SK-N-SH (cell line): Measurements from ENCODE around the gene CCDC50. TPM values are rescaled to one million over a fixed set of nuclear protein-coding genes. Genes with fewer than 3 reads are reported as not detected.

Experiments used
- CTCF ChIA-PET: fragments of 300-600, 350-600 bp; formaldehyde crosslinking; extraction: SDS; loops from one replicate; lab custom pipeline; 2021; lab: Yijun Ruan, JAX
- POLR2A ChIA-PET: fragments of 350-600 bp; sonication (Branson Sonifier 250); formaldehyde crosslinking; extraction: SDS; loops from one replicate; lab custom pipeline; 2020; ENCODE audit warnings: antibody characterized with exemption, inconsistent platforms; lab: Yijun Ruan, JAX
- DNase-seq: peaks from one replicate; pipeline ENCODE4 v3.0.0; 2012
- H2AFZ ChIP-seq: fragments of 200-600 bp; sonication (generic); 2 replicates; pipeline ENCODE4 v1.8.1; 2016; ENCODE audit warnings: antibody characterized with exemption, mild to moderate bottlenecking, low read depth
- H3F3A ChIP-seq: fragments of 200-600 bp; sonication (generic); replicated peaks from 2 replicates; pipeline ENCODE3; 2016; ENCODE audit warnings: antibody characterized with exemption, mild to moderate bottlenecking; ENCODE audit not compliant: insufficient read depth
- H3K27ac ChIP-seq, 2 experiments: fragments of 200-500 bp in 1 of 2; fragments of 200-600 bp in 1 of 2; sonication (Bioruptor generic) in 1 of 2; sonication (generic), shearing (Covaris generic) in 1 of 2; 2 replicates each; pipeline versions ENCODE4 v1.5.1 to v1.6.1; 2014 to 2016; ENCODE audit warnings: low read depth in 2 of 2, inconsistent platforms in 1 of 2, low read length in 1 of 2, mild to moderate bottlenecking in 1 of 2, mixed read lengths in 1 of 2
- H3K27me3 ChIP-seq: fragments of 200-600 bp; sonication (generic), shearing (Covaris generic); 2 replicates; pipeline ENCODE4 v1.6.1; 2016; ENCODE audit warnings: mixed run types; ENCODE audit not compliant: insufficient read depth
- H3K36me3 ChIP-seq, 2 experiments: fragments of 200-500 bp in 1 of 2; fragments of 200-600 bp in 1 of 2; sonication (Bioruptor generic) in 1 of 2; sonication (generic) in 1 of 2; replicated peaks in 1 of 2; 2 replicates each; pipeline versions ENCODE3 to v1.5.1; 2014 to 2016; ENCODE audit warnings: low read length in 1 of 2, mild to moderate bottlenecking in 1 of 2; ENCODE audit not compliant: insufficient read depth in 2 of 2, control insufficient read depth in 1 of 2
- H3K4me1 ChIP-seq, 2 experiments: fragments of 200-500 bp in 1 of 2; fragments of 200-600 bp in 1 of 2; sonication (Bioruptor generic) in 1 of 2; sonication (generic), shearing (Covaris generic) in 1 of 2; 2 replicates each; pipeline versions ENCODE4 v1.5.1 to v1.6.1; 2014 to 2016; ENCODE audit warnings: low read depth in 1 of 2, low read length in 1 of 2, mixed run types in 1 of 2; ENCODE audit not compliant: insufficient read depth in 2 of 2, control insufficient read depth in 1 of 2
- H3K4me2 ChIP-seq: fragments of 200-600 bp; sonication (generic), shearing (Covaris generic); 2 replicates; pipeline ENCODE4 v1.6.1; 2017; ENCODE audit warnings: mixed run types
- H3K4me3 ChIP-seq, 2 experiments: fragments of 200-500 bp in 1 of 2; fragments of 200-600 bp in 1 of 2; sonication (Bioruptor generic) in 1 of 2; sonication (generic), shearing (Covaris generic) in 1 of 2; 2 replicates each; pipeline versions ENCODE4 v1.5.1 to v1.8.1; 2014 to 2016; ENCODE audit warnings: low read depth in 2 of 2, inconsistent platforms in 1 of 2, low read length in 1 of 2, mild to moderate bottlenecking in 1 of 2, mixed read lengths in 1 of 2, moderate library complexity in 1 of 2
- H3K79me2 ChIP-seq: fragments of 200-600 bp; sonication (generic); 2 replicates; pipeline ENCODE4 v1.8.1; 2017; ENCODE audit warnings: mild to moderate bottlenecking; ENCODE audit not compliant: insufficient read depth
- H3K9ac ChIP-seq: fragments of 200-600 bp; sonication (generic); 2 replicates; pipeline ENCODE4 v1.6.1; 2017; ENCODE audit warnings: mixed run types
- H3K9me2 ChIP-seq: fragments of 200-600 bp; sonication (generic); 2 replicates; pipeline ENCODE4 v1.6.1; 2017; ENCODE audit warnings: mixed run types
- H3K9me3 ChIP-seq: fragments of 200-600 bp; sonication (generic); 2 replicates; pipeline ENCODE4 v1.6.1; 2017; ENCODE audit warnings: mixed run types, mild to moderate bottlenecking, moderate library complexity
- H4K20me1 ChIP-seq: fragments of 200-600 bp; sonication (generic); 2 replicates; pipeline ENCODE4 v1.6.1; 2017; ENCODE audit warnings: mild to moderate bottlenecking, mixed run types; ENCODE audit not compliant: insufficient read depth
- CHD2 ChIP-seq: fragments of 150-350 bp; IDR thresholded peaks from 2 replicates; pipeline ENCODE4 v1.6.1; 2018; ENCODE audit warnings: low read length; ENCODE audit not compliant: partially characterized antibody
- EP300 ChIP-seq, 2 experiments: IDR thresholded peaks; 2 replicates each; pipeline versions ENCODE4 v1.4.0 to v1.6.1; 2012; ENCODE audit warnings: borderline replicate concordance in 1 of 2, low read depth in 1 of 2, low read length in 1 of 2
- EZH2phosphoT487 ChIP-seq: fragments of 200-600 bp; sonication (generic); IDR thresholded peaks from 2 replicates; pipeline ENCODE4 v1.6.1; 2017; ENCODE audit warnings: low read depth, mixed run types, mild to moderate bottlenecking, antibody characterized with exemption, moderate library complexity, borderline replicate concordance
- FOSL2 ChIP-seq: IDR thresholded peaks from 2 replicates; pipeline ENCODE4 v1.4.0; 2012; ENCODE audit warnings: low read depth, mild to moderate bottlenecking, moderate library complexity, borderline replicate concordance
- GABPA ChIP-seq: IDR thresholded peaks from 2 replicates; pipeline ENCODE4 v1.4.0; 2012; ENCODE audit warnings: low read depth, mild to moderate bottlenecking
- JUND ChIP-seq: IDR thresholded peaks from 2 replicates; pipeline ENCODE4 v1.4.0; 2012
- MEF2A ChIP-seq: IDR thresholded peaks from 2 replicates; pipeline ENCODE4 v1.4.0; 2012; ENCODE audit warnings: low read depth, borderline replicate concordance
- MXI1 ChIP-seq: IDR thresholded peaks from 2 replicates; pipeline ENCODE4 v1.6.1; 2012; ENCODE audit warnings: mild to moderate bottlenecking, low read depth, low read length, improper control_type of control experiment
- NFIC ChIP-seq: IDR thresholded peaks from 2 replicates; pipeline ENCODE4 v1.4.0; 2012; ENCODE audit warnings: borderline replicate concordance
- PBX3 ChIP-seq: IDR thresholded peaks from 2 replicates; pipeline ENCODE4; 2012
- POLR2AphosphoS5 ChIP-seq: IDR thresholded peaks from 2 replicates; pipeline ENCODE4 v1.6.1; 2012; ENCODE audit warnings: low read depth, low read length
- RAD21 ChIP-seq: IDR thresholded peaks from 2 replicates; pipeline ENCODE4 v1.6.1; 2012; ENCODE audit warnings: mild to moderate bottlenecking, low read length
- RCOR1 ChIP-seq: fragments of 150-350 bp; IDR thresholded peaks from 2 replicates; pipeline ENCODE4 v1.6.1; 2017; ENCODE audit warnings: antibody characterized with exemption, low read length
- REST ChIP-seq: IDR thresholded peaks from 2 replicates; pipeline ENCODE4 v1.6.1; 2012; ENCODE audit warnings: mild to moderate bottlenecking, low read depth, low read length, moderate library complexity
- SMC3 ChIP-seq: IDR thresholded peaks from 2 replicates; pipeline ENCODE4 v1.6.1; 2012; ENCODE audit warnings: low read depth, low read length, improper control_type of control experiment
- TAF1 ChIP-seq: IDR thresholded peaks from 2 replicates; pipeline ENCODE4 v1.6.1; 2012; ENCODE audit warnings: low read depth, mild to moderate bottlenecking, low read length, moderate library complexity, borderline replicate concordance
- YY1 ChIP-seq: IDR thresholded peaks from 2 replicates; pipeline ENCODE4 v1.4.0; 2012; ENCODE audit warnings: low read depth, mild to moderate bottlenecking
- WGBS: methylation state at CpG from one replicate; pipeline ENCODE4 v1.1.6; 2017; ENCODE audit warnings: low lambda C conversion rate; 5-methylcytosine and 5-hydroxymethylcytosine counted together
- polyA plus RNA-seq, 3 experiments: library from polyadenylated mRNA; depleted of rRNA; stranded (reverse); fragments of >200 nt; gene quantifications; 2 replicates each; pipeline ENCODE4 v1.2.3, GENCODE V29; 2012
- TF ChIP-seq, protein P1 (sequence below): fragments of 150-350 bp; IDR thresholded peaks from 2 replicates; pipeline ENCODE4 v1.6.1; 2017; ENCODE audit warnings: antibody characterized with exemption, low read length, low read depth, borderline replicate concordance
- TF ChIP-seq, protein P2 (sequence below): IDR thresholded peaks from 2 replicates; pipeline ENCODE4 v1.4.0; 2012; ENCODE audit warnings: low read depth
- TF ChIP-seq, protein P3 (sequence below): fragments of 200-600 bp; sonication (generic); IDR thresholded peaks from 2 replicates; pipeline ENCODE4 v1.6.1; 2017; ENCODE audit warnings: antibody characterized with exemption, mild to moderate bottlenecking, moderate library complexity

Gene CCDC50
- polyA plus RNA-seq, 1 of the 3 experiments (the other 2 are of a cell fraction) = 21.9 TPM

- TF ChIP-seq POLR2AphosphoS5 (no peak), YY1 (no peak), EZH2phosphoT487 (no peak), MEF2A (no peak), GABPA (no peak), RCOR1 (no peak), SMC3 (no peak), TAF1 (no peak), JUND (no peak), RAD21 (no peak), CHD2 (no peak), FOSL2 (no peak), REST (no peak), MXI1 (no peak), EP300 (IDR thresholded peaks at IDR 0.05; ENCODE audit: borderline replicate concordance in 1 of 2, low read depth in 1 of 2, low read length in 1 of 2) (no peak), NFIC (no peak), PBX3 (no peak)
- TF ChIP-seq, protein P1, sequence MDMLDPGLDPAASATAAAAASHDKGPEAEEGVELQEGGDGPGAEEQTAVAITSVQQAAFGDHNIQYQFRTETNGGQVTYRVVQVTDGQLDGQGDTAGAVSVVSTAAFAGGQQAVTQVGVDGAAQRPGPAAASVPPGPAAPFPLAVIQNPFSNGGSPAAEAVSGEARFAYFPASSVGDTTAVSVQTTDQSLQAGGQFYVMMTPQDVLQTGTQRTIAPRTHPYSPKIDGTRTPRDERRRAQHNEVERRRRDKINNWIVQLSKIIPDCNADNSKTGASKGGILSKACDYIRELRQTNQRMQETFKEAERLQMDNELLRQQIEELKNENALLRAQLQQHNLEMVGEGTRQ = no peak
- TF ChIP-seq, protein P2, sequence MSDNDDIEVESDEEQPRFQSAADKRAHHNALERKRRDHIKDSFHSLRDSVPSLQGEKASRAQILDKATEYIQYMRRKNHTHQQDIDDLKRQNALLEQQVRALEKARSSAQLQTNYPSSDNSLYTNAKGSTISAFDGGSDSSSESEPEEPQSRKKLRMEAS = no peak
- TF ChIP-seq, protein P3, sequence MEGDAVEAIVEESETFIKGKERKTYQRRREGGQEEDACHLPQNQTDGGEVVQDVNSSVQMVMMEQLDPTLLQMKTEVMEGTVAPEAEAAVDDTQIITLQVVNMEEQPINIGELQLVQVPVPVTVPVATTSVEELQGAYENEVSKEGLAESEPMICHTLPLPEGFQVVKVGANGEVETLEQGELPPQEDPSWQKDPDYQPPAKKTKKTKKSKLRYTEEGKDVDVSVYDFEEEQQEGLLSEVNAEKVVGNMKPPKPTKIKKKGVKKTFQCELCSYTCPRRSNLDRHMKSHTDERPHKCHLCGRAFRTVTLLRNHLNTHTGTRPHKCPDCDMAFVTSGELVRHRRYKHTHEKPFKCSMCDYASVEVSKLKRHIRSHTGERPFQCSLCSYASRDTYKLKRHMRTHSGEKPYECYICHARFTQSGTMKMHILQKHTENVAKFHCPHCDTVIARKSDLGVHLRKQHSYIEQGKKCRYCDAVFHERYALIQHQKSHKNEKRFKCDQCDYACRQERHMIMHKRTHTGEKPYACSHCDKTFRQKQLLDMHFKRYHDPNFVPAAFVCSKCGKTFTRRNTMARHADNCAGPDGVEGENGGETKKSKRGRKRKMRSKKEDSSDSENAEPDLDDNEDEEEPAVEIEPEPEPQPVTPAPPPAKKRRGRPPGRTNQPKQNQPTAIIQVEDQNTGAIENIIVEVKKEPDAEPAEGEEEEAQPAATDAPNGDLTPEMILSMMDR = no peak
- DNase-seq = no peak
- ChIA-PET POLR2A (no interaction called here), CTCF (interaction anchor here (0.5 kb wide), 1 partner anchor 32 kb away, joined by 3 read pairs; no protein-coding TSS in a partner anchor)
- H3K79me2 ChIP-seq = no peaks in the 10 kb centered on the region
- no peak overlapping the region for H3K9ac ChIP-seq
- no peak overlapping the region for H3K4me3 ChIP-seq
- no peaks in the 10 kb centered on the region for H4K20me1 ChIP-seq
- H2AFZ ChIP-seq = no peak overlapping the region
- no peaks in the 10 kb centered on the region for H3K9me3 ChIP-seq
- H3K4me1 ChIP-seq = no peaks in the 10 kb centered on the region
- 47% methylated on average over 4 of the region's 4 CpGs for WGBS
- no peak overlapping the region for H3K4me2 ChIP-seq
- no peaks in the 10 kb centered on the region for H3K9me2 ChIP-seq
- no peaks in the 10 kb centered on the region for H3K27me3 ChIP-seq
- H3K36me3 ChIP-seq = no peaks in the 10 kb centered on the region
- H3F3A ChIP-seq = no peaks in the 10 kb centered on the region
- no peak overlapping the region for H3K27ac ChIP-seq
Observed at GRCh38 chr3:191307341-191307740, 21.9 kb upstream of the CCDC50 start.
